GM18499 (cell line): Measurements from ENCODE around the gene SLC45A1.

Source experiments
- ATAC-seq: cut with Tn5 transposase; IDR thresholded peaks from one replicate; pipeline ENCODE4 v1.9.1; 2021; ENCODE audit warnings: moderate number of reproducible peaks; ENCODE audit not compliant: insufficient read depth, unreplicated experiment

Gene SLC45A1

DNA sequence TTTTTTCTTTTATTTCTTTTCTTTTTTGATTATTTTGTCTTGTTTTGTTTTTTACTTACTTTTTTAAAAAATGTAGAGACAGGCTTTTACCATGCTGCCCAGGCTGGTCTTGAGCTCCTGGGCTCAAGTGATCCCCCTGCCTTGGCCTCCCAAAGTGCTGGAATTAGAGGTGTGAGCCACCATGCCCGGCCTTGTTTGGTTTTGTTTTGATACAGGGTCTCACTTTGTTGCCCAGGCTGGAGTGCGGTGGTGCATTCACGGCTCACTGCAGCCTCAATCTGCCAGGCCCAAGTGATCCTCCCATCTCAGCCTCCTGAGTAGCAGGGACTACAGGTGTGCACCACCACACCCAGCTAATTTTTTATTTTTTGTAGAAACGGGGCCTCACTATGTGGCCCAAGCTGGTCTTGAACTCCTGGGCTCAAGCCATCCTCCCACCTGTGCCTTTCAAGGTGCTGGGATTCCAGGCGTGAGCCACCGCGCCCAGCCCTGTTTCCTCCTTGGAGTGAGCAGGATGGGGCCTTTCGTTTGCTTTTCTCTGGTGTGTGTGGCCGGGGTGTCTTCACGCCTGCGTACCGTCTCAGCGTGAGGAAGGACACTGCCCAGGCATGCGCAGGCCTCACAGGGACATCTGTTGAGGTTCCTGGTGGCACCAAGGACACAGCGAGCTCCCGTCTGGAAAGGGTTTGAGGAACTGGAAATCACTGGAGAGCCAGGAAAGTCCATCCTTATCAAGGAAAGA, 15.5 kb downstream of the SLC45A1 start:
- no peak for ATAC-seq

GRCh38 chr1:8334106-8334851, 16.4 kb downstream of the SLC45A1 start:
- ATAC-seq: no peak

- ATAC-seq: no peak
Measured at GRCh38 chr1:8335246-8335645, 17.3 kb downstream of the SLC45A1 start.

- ATAC-seq: no peak
Measured at GRCh38 chr1:8337776-8338525, 20.0 kb downstream of the SLC45A1 start.

DNA sequence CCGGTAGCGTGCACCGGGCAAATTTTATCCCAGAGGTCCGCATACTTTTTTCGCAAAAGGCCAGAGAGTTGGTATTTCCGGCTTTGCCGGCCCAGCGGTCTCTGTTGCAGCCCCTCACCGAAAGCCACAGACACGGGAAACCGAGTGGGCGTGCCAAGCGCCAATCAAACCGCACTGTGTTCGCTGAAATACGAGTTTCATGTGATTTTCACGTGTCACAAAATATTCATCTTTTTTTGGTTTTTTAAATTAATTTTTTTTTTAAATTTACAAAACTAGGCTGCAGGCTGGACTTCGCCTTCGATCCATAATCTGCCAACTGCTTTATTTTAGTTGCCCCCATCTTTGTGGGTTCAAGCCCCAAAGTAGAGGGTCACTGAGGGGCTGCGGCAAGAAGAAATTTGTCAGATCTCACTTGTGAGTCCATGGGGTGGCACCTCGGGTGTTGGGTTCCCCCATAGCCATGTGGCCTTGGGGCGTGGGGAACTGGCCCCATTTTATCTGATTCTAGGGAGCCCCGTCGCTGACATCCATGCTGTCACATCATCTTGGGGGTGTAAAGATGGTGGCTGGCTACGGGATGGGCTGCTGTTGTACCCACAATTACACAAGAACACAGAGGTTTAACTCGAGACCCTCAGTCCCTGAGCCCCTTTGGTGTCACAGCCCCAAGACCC, 20.8 kb downstream of the SLC45A1 start:
- ATAC-seq: no peak

GRCh38 chr1:8339203-8339600, 21.3 kb downstream of the SLC45A1 start:
- ATAC-seq: no peak

GRCh38 chr1:8340448-8340847, 22.5 kb downstream of the SLC45A1 start:
- ATAC-seq: no peak

DNA sequence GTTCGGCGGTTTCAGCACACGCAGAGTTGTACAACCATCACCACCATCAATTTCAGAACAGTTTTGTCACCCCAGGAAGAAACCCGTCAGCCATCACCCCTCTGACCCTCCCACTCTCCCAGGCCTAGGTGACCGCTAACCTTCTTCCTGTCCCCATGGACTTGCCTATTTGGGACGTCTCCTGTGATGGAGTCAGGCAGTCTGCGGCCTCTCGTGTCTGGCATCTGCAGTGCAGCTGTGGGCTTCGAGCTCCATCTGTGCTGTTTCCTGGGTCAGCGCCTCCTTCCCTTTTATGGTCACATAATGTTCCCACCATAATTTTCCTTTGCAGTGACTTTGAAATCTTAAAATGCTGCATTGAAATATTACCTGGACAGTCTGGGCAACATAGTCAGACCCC, 24.4 kb downstream of the SLC45A1 start:
- ATAC-seq: no peak

DNA sequence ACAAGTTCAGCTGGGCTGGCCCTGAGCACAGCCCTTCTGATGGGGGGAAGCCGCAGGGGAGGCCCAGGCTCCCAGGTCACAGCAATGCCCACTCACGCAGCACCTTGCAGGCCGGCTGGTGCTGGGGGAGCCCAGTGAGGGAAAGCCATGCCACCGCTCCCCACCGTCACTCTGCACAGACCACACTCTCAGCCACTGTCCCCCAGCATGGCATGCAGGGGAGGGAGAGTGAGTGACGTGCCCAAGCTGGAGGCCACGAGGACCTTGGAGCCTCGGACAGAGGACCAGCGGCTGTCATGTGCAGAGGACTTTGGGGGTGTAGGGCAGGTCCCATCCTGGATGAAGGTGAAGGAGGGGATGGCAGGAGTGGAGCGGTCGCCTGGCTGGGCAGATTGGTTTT, 25.1 kb downstream of the SLC45A1 start:
- no peak for ATAC-seq

- no peak for ATAC-seq
Measured at GRCh38 chr1:8343464-8344001, 25.6 kb downstream of the SLC45A1 start.

- ATAC-seq: no peak
Measured at GRCh38 chr1:8344893-8345507, 27.1 kb downstream of the SLC45A1 start.

DNA sequence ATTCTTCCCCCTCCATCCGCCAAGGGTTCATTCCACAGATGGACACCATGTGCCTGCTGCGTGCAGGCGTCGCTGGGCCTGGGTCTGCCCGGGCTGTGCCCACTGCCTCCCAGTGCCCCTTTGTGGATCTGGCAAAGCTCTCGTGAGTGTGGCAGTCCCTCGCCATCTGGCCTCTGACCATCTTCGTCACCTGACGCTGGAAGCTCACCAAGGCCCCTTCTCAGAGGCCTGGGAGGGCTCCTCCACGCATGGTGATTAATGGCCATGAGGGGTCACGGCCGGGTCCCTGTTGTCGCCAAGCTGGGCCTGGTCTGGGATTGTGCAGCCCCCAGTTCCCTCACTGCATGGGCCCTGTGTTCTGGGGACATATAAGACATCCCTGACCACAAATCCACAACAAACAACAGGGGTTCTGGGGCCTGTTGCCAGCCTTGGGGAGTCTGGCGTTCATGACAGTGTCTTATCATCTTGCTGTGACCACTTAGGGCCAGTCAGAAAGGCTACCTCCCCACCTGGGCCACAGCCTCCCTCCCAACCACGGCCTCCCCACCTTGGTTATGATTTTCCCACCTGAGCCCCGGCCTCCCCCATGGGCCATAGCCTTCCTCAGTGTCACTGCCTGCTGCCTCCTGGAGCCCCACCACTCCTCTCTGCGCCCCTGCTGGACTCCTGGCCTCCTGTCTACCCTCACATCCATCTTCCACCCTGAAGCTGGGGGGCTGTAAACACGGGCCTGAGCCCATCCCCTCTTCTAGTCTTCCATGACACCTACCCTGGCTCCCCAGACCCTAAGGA, 27.9 kb downstream of the SLC45A1 start:
- ATAC-seq: no peak

- no peak for ATAC-seq
Measured at GRCh38 chr1:8347635-8348034, 29.7 kb downstream of the SLC45A1 start.

GRCh38 chr1:8348047-8348776, 30.3 kb downstream of the SLC45A1 start:
- no peak for ATAC-seq

- ATAC-seq: no peak
Measured at GRCh38 chr1:8348777-8349472, 31.0 kb downstream of the SLC45A1 start.

DNA sequence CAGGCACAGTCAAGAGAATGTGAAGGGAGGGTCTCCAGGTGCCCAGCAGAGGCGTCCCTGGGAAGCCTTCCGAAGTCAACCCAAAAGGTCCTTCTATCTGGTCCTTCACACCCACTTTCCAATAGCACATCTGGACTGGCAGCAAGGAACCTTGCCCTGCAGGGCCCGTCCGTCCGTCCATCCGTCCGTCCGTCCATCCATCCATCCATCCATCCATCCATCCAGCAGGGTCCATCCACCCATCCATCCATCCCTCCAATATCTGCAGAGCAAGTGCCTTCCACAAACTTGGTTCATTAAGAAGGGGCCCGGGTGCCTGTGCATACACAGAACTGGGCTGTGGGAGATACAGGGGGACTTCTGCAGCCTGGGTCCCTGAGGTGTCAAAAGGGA, 31.6 kb downstream of the SLC45A1 start:
- no peak for ATAC-seq

- ATAC-seq: no peak
Measured at GRCh38 chr1:8349961-8350360, 32.0 kb downstream of the SLC45A1 start.
